GM23248 (cell line): ENCODE results near the gene RARG. TPM values are rescaled to one million over a fixed set of nuclear protein-coding genes. Genes with fewer than 3 reads are reported as not detected.

Experiments
- DNase-seq: peaks from one replicate; pipeline ENCODE4 v3.0.0-alpha.2; 2015
- H2AFZ ChIP-seq: fragments of 200-600 bp; sonication (generic); 2 replicates; pipeline ENCODE4 v1.6.1; 2016; ENCODE audit warnings: antibody characterized with exemption
- H3F3A ChIP-seq: fragments of 200-600 bp; sonication (generic); 2 replicates; pipeline ENCODE4 v1.6.1; 2016; ENCODE audit warnings: mild to moderate bottlenecking, antibody characterized with exemption, mixed run types; ENCODE audit not compliant: insufficient read depth
- H3K27ac ChIP-seq: fragments of 200-600 bp; sonication (generic); 2 replicates; pipeline ENCODE4 v1.5.1; 2016; ENCODE audit warnings: mild to moderate bottlenecking
- H3K27me3 ChIP-seq: fragments of 200-600 bp; sonication (generic); replicated peaks from 2 replicates; pipeline ENCODE4 v1.6.1; 2016; ENCODE audit warnings: mild to moderate bottlenecking; ENCODE audit not compliant: insufficient read depth
- H3K36me3 ChIP-seq: fragments of 200-600 bp; sonication (generic); 2 replicates; pipeline ENCODE4 v1.6.1; 2016; ENCODE audit warnings: low read depth, mild to moderate bottlenecking
- H3K4me1 ChIP-seq: fragments of 200-600 bp; sonication (generic); 2 replicates; pipeline ENCODE4 v1.6.1; 2016; ENCODE audit warnings: mild to moderate bottlenecking; ENCODE audit not compliant: insufficient read depth
- H3K4me2 ChIP-seq: fragments of 200-600 bp; sonication (generic); one replicate; pipeline ENCODE4 v1.6.1; 2016; ENCODE audit warnings: mild to moderate bottlenecking; ENCODE audit not compliant: unreplicated experiment
- H3K4me3 ChIP-seq: fragments of 200-600 bp; sonication (generic); 2 replicates; pipeline ENCODE4 v1.5.1; 2016; ENCODE audit warnings: mild to moderate bottlenecking
- H3K79me2 ChIP-seq: fragments of 200-600 bp; sonication (generic); 2 replicates; pipeline ENCODE4 v1.6.1; 2016; ENCODE audit warnings: mild to moderate bottlenecking; ENCODE audit not compliant: insufficient read depth
- H3K9ac ChIP-seq: fragments of 200-600 bp; sonication (generic); 2 replicates; pipeline ENCODE4 v1.6.1; 2016; ENCODE audit warnings: mild to moderate bottlenecking
- H3K9me2 ChIP-seq: fragments of 200-600 bp; sonication (generic); 2 replicates; pipeline ENCODE4 v1.6.1; 2016; ENCODE audit warnings: mixed run types, mild to moderate bottlenecking, moderate library complexity; ENCODE audit not compliant: insufficient read depth
- H3K9me3 ChIP-seq: fragments of 200-600 bp; sonication (generic); one replicate; pipeline ENCODE4 v1.6.1; 2017; ENCODE audit warnings: low read depth
- H4K20me1 ChIP-seq: fragments of 200-600 bp; sonication (generic); 2 replicates; pipeline ENCODE4 v1.6.0; 2016; ENCODE audit not compliant: insufficient read depth
- EZH2 ChIP-seq: fragments of 200-600 bp; sonication (generic); IDR thresholded peaks from 2 replicates; pipeline ENCODE4 v1.6.1; 2018; ENCODE audit warnings: antibody characterized with exemption, mild to moderate bottlenecking; ENCODE audit not compliant: insufficient read depth, poor library complexity, severe bottlenecking
- EZH2phosphoT487 ChIP-seq: fragments of 200-600 bp; sonication (generic); IDR thresholded peaks from 2 replicates; pipeline ENCODE4 v1.6.1; 2018; ENCODE audit warnings: antibody characterized with exemption, moderate library complexity, mild to moderate bottlenecking, low read depth; ENCODE audit not compliant: insufficient read depth
- WGBS, 2 experiments: methylation state at CpG; one replicate each; pipeline ENCODE4 v1.1.6; 2015 to 2017; ENCODE audit warnings: low lambda C conversion rate in 2 of 2, low coverage in 1 of 2; ENCODE audit errors: missing lambda C conversion rate in 2 of 2; 5-methylcytosine and 5-hydroxymethylcytosine counted together
- in situ Hi-C: fragments of 300-500 bp; cut with MboI; formaldehyde crosslinking; loops from 2 replicates; pipeline ENCODE4 v1.15.0; 2020
- polyA plus RNA-seq: library from polyadenylated mRNA; unstranded; fragments of >200 nt; fragmentation: Nextera tagmentation; extraction: Ambion mirVana; gene quantifications from 2 replicates; pipeline ENCODE4 v1.2.1, GENCODE V29; 2016
- total RNA-seq: library from RNA; depleted of rRNA; stranded (reverse); fragments of >200 nt; shearing (Covaris generic); gene quantifications from 2 replicates; pipeline ENCODE4 v1.2.3, GENCODE V29; 2014; rRNA removed

The RARG gene
- 75.3 and 76.6 TPM in 2 replicates for total RNA-seq
- polyA plus RNA-seq, result 116 and 118 TPM in 2 replicates

DNA sequence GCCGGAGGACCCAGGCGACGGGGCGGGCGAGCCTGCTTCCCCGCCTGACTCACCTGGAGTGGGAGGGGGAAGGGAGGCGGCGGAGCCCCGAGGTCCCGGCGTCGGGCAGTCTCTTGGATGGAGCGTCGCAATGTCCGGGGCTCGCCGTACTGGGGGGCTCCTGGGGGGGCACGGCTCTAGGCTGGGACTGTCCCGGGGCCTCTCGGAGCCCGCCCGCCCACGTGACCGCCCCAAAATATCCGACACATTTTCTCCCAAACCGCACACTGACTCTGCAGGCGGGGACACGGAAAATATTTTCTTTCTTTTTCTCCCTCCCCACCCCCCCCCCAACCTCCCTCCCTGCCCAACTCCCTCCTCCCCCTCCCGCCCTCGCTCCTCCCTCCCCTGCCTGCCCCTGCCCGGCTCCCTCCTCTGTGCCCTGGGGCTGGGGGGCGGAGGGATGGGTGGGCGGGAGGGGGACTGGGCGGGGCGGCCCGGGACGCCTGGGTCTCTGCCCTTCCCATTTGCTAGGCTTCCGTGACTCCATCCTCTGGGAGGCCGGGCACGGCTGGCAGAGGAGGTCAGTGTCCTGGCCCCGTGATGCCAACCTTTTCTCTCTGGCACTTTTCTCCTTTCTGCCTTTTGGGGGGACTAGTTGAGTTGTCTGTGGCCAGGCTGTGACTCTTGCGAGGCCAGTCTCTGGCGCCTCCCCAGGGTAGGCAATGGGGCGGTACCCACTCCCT lies at the start of gene RARG:
Gene RARG, minus strand, starts transcription at position 289 of the 725 bp plus-strand sequence. CDS start 4,664 bp downstream, outside the sequence.
- H3K4me3 ChIP-seq, result peak within 1 kb of the TSS; percentile 74
- H3F3A ChIP-seq, result peaks cover 4% of the 10 kb centered on the region; the same call in 1 of the 2 replicates

DNA sequence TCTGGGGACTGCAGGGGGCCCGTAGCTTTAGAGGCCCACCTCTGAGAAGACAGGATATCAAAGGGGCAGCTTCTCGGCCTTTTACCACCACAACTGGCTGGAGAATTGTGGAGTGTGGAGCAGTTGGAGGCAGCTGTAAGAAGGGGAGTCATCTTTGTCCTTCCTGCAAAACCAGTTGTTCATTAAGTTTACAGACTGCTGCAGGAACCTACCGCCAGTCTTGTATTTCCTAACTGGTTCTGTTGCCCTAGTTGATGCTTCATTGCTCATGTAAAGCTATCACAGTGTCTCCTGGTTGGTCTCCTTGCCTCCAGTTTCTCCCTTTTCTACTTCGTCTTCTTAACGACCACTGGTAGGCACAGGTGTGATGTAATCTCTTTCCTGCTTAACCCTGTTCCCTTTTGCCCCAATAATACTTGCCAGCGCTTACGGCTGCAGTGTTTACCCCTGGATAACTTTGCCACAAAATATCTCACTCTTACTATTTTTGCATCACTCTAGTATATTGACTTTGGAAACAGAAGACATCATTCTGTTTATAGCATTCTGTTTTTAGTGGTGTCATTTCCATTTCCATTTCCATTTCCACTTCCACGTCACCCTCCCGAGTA lies 48.0 kb upstream of the RARG start:
- no peaks in the 10 kb centered on the region for H3K27me3 ChIP-seq
- H3K79me2 ChIP-seq, result no peaks in the 10 kb centered on the region
- no peak overlapping the region for H3K4me3 ChIP-seq
- H3K9ac ChIP-seq, result no peak overlapping the region
- in situ Hi-C loops, result loop anchor here (10.0 kb wide), 1 partner anchor 65 kb away; no protein-coding TSS in a partner anchor
- no peak overlapping the region for H3K27ac ChIP-seq
- H3K9me2 ChIP-seq, result no peaks in the 10 kb centered on the region
- DNase-seq, result no peak
- H3K9me3 ChIP-seq, result no peaks in the 10 kb centered on the region
- H3K36me3 ChIP-seq, result no peaks in the 10 kb centered on the region
- no peaks in the 10 kb centered on the region for H3K4me1 ChIP-seq
- H3K4me2 ChIP-seq, result no peak overlapping the region
- no peaks in the 10 kb centered on the region for H3F3A ChIP-seq
- no peak overlapping the region for H2AFZ ChIP-seq
- TF ChIP-seq EZH2phosphoT487, result no peak
- no peak for TF ChIP-seq EZH2
- no peaks in the 10 kb centered on the region for H4K20me1 ChIP-seq
- 92 to 93% methylated on average over 9 of the region's 9 CpGs for WGBS, 2 experiments

More for the DNA sequence above, at the start of gene RARG:
- Histone ChIP-seq H3K27ac (peak within 1 kb of the TSS; percentile 70), H3K9me3 (no peaks in the 10 kb centered on the region), H4K20me1 (no peaks in the 10 kb centered on the region), H3K36me3 (no peaks in the 10 kb centered on the region), H3K4me2 (peak within 1 kb of the TSS; percentile 77), H3K9me2 (no peaks in the 10 kb centered on the region), H3K27me3 (no peaks in the 10 kb centered on the region), H3K79me2 (peaks cover 15% of the 10 kb centered on the region), H3K9ac (peak within 1 kb of the TSS; percentile 77), H2AFZ (peak within 1 kb of the TSS; percentile 35), H3K4me1 (peaks cover 27% of the 10 kb centered on the region)
- peak; percentile 87 for DNase-seq
- WGBS, 2 experiments, result 0 to 2% methylated on average over 5 to 32 of the region's 44 CpGs
- in situ Hi-C loops, result no loop called here
- TF ChIP-seq EZH2 (no peak), EZH2phosphoT487 (no peak)

DNA sequence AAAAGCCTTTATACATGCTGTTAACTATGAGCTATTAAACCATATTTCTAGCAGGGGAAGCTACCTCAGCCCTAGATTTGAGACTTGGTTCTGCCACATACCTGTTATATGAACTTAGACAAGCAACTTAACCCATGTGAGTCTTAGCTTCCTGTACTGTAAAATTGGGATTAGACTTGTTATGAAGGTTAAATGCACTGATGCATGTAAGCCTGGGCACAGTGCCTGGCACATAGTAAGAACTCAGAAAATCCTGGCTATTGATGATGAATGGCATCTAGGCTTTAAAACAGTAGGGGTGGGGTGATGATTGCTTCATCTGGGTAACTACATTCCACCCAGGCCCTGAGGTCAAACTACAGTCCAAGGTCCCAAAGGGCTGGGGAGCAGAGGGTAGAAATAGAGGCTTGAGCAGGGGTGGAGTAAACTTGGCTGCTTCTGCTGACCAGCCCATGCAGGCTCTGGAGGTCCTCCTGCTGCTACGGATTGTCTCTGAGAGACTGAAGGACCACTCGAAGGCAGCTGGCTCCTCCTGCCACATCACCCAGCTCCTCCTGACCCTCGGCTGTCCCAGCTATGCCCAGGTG lies 47.4 kb upstream of the RARG start:
- TF ChIP-seq EZH2phosphoT487 (no peak), EZH2 (no peak)
- H3K4me2 ChIP-seq, result no peak overlapping the region
- no peak overlapping the region for H2AFZ ChIP-seq
- no peak overlapping the region for H3K9ac ChIP-seq
- no peak overlapping the region for H3K27ac ChIP-seq
- H3K36me3 ChIP-seq, result no peaks in the 10 kb centered on the region
- no peaks in the 10 kb centered on the region for H4K20me1 ChIP-seq
- DNase-seq, result no peak
- 88 to 89% methylated on average over 3 of the region's 3 CpGs for WGBS, 2 experiments
- H3K4me1 ChIP-seq, result no peaks in the 10 kb centered on the region
- no peaks in the 10 kb centered on the region for H3K79me2 ChIP-seq
- in situ Hi-C loops, result no loop called here
- no peaks in the 10 kb centered on the region for H3K9me3 ChIP-seq
- no peaks in the 10 kb centered on the region for H3K9me2 ChIP-seq
- H3K4me3 ChIP-seq, result no peak overlapping the region
- H3F3A ChIP-seq, result no peaks in the 10 kb centered on the region
- no peaks in the 10 kb centered on the region for H3K27me3 ChIP-seq

DNA sequence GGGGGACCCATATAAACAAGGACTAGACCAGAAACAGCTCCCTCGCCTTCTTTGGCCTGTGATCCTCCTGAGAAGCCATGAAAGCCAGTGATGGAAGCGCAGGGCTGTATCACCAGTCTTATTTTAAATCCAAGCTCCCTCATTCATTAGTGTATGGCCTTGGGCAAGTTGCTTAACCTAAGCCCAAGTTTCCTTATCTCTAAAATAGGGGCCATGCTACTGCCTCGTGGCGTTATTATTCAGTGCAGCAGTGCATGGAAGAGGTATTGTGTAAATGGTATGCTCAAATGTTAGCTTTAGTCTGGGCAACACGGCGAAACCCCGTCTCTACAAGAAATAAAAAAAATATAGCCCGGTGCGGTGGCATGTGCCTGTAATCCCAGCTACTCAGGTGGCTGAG lies 46.0 kb upstream of the RARG start:
- Histone ChIP-seq H3K36me3 (no peaks in the 10 kb centered on the region), H3K79me2 (no peaks in the 10 kb centered on the region), H3K9me2 (no peaks in the 10 kb centered on the region), H3K27ac (no peak overlapping the region), H2AFZ (no peak overlapping the region), H3K4me3 (no peak overlapping the region), H3F3A (no peaks in the 10 kb centered on the region), H3K27me3 (no peaks in the 10 kb centered on the region), H3K9ac (no peak overlapping the region), H3K4me2 (no peak overlapping the region), H3K4me1 (no peaks in the 10 kb centered on the region), H4K20me1 (no peaks in the 10 kb centered on the region), H3K9me3 (no peaks in the 10 kb centered on the region)
- in situ Hi-C loops, result no loop called here
- no peak for TF ChIP-seq EZH2
- no peak for TF ChIP-seq EZH2phosphoT487
- WGBS, 2 experiments, result 95 to 98% methylated on average over 9 of the region's 9 CpGs
- no peak for DNase-seq
